GM21528 (cell line): Measurements from ENCODE around the gene OR4F6.

Experiments used
- ATAC-seq: cut with Tn5 transposase; IDR thresholded peaks from one replicate; pipeline ENCODE4 v1.9.1; 2021; ENCODE audit warnings: mild to moderate bottlenecking, moderate library complexity; ENCODE audit not compliant: unreplicated experiment, low FRiP score

The OR4F6 gene

GRCh38 chr15:101804375-101804774 lies 1.1 kb downstream of the OR4F6 start:
- no peak for ATAC-seq

DNA sequence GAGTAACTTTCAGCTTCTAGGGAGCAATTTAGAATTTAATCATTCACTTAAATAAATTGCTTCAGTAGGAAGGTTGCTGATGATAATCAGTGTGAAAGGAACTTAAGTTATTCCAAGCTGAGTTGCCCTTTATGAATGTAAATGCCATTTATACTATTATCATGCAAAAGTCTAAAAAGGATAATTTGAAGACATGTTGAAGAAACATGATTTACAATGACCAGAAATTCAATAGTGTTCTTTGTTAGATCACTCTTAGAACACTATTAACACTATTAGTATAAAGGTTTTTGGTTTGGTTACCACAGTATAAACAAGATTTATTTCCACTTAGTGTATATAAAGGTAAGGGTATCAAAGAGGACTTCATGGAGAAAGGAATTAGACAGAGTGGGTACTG lies 1.6 kb downstream of the OR4F6 start:
- no peak for ATAC-seq

DNA sequence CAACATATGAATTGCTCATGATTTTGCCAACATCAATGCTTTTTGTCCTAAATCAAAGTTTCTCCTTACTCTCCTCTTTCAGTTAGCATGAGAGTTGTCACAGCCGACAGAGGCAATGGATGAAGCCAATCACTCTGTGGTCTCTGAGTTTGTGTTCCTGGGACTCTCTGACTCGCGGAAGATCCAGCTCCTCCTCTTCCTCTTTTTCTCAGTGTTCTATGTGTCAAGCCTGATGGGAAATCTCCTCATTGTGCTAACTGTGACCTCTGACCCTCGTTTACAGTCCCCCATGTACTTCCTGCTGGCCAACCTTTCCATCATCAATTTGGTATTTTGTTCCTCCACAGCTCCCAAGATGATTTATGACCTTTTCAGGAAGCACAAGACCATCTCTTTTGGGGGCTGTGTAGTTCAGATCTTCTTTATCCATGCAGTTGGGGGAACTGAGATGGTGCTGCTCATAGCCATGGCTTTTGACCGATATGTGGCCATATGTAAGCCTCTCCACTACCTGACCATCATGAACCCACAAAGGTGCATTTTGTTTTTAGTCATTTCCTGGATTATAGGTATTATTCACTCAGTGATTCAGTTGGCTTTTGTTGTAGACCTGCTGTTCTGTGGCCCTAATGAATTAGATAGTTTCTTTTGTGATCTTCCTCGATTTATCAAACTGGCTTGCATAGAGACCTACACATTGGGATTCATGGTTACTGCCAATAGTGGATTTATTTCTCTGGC lies 2.5 kb downstream of the OR4F6 start:
- ATAC-seq: no peak

DNA sequence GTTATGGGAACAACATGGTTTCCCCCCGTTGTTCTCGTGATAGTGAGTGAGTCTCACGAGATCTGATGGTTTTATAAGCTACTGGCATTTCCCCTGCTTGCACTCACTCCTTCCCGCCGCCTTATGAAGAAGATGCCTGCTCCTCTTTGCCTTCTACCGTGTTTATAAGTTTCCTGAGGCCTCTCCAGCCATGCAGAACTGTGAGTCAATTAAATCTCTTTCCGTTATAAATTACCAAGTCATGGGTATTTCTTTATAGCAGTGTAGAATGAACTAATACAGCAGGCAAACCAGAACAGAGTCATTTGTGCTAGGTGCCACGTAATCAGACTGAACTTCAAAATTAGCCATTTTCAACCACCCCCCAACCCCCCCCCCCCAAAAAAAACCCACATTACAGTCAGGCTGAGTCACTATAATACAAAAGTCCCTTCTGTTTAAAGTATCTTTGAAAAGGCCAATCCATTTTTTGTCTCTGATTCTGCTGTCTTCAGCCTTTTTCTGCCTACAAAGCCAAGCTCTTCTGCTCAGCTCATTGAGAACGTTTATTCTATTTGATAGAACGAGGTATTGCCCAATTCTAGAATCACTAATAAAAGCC lies 4.1 kb downstream of the OR4F6 start:
- ATAC-seq: no peak

DNA sequence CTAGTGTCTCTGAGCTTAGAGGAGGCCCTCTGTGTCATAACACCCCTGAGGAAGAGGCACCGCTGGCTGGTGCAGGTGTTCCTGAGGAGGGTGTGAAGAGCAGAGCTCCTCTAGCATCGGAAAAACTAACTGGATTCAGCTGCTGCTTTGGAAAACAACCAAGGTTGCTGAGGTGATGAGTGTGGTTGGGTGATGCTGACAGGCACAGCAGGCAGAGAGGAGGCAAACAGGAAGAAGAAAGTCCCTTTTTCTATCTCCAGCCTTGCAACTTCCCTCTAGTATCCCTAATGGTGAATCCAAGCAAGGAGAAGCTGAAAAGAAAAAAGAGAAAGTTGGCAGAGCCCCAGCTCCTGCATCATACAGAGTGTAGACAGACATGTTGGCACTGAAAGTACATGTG lies 4.9 kb downstream of the OR4F6 start:
- ATAC-seq: no peak

GRCh38 chr15:101810456-101810855 lies 7.1 kb downstream of the OR4F6 start:
- ATAC-seq: no peak

- no peak for ATAC-seq
These were observed 7.6 kb downstream of the OR4F6 start for GRCh38 chr15:101810876-101811275.

DNA sequence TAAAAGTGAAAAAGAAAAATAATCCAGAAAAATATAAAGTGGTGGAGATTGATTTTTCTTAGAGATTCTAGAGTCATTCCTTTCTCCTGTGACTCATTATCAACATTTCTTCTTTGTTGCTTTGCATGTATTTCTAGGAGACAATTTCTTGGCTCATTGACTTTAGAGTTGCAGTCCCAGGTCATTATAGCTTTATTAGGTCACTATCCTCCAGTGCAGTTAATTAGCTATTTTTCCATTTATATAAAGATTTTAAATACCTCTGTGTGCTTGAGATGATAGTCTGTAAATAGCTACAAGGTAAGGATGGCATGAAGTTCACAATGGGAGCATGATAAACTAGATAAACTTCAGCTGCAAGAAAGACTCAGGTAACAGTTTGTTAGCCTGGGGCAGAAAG lies 8.6 kb downstream of the OR4F6 start, which contains the start of gene OR4F15:
OR4F15 (plus strand) TSS at position 301 of the 400 bp plus-strand sequence. CDS start 5,985 bp downstream, outside the sequence.
- ATAC-seq: no peak

DNA sequence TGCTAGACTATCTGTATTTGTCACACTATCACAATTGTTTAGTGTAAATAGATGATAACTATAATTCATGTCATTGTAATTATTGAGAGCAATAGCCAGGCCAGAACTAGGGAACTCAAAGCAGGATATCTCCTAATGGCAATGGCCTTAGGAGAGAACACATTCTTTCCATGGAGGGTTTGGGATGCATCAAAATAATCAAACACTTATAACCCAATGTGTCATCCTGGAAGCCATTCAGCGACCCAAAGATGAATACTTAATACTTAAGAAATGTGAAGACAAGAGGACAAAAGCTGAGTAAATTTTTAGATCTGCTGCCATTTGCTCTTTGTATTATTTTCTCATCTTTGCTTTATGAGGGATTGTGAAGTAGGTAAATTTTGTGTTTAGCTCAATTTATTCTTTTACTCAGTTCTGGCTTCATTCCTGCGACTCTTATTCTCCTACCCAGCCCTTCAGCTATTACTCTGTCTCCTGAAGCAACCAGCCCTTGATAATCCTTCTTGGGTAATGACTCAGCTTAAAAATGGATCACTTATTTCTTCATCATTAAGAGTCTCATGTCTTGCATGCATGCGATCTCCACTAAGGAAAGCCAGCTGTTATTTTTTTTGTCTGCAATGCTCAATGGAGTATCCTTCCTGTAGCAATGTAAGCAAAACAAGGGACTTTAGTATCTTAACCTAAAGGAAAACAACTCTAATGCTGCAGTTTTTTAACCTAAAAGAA lies 10.7 kb downstream of the OR4F6 start:
- ATAC-seq: no peak

DNA sequence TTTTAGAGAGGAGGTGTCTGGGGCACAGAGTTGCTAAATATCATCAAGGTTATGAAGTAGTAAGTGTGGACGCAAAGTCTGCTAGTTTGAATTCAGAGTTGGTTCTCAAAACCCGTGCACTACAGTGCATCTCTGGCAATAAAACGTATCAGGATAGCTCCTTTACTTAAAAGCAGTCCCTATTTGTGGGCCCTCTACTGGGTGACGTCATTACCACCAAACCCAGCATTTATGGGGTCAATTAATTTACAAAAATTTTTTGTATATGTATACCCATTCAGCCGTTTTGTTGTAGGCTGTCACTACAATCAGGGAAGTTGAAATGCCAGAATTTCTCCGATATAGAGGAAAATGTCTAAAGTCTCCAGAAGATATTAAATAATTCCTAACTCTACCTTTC lies 17.5 kb downstream of the OR4F6 start:
- ATAC-seq: no peak

DNA sequence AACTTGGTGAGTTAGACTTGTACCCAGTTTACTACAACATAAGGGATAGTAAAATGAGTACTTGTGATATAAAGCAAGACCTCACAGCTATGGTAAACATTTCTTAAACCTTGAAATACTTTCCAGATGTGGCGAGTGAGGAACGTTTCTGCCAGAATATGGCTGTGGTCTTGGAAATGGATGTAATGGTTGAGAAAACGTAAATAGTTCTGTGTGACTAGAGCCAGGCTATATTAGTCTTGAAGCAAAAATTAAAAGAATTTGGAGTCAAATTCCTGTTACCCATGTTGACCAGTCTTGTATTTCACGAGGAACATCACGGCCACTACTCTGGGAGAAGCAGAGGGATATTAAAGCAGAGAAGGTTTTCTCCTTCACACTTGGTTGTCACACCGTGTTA lies 23.9 kb downstream of the OR4F6 start:
- no peak for ATAC-seq

GRCh38 chr15:101828774-101829173 lies 25.5 kb downstream of the OR4F6 start:
- ATAC-seq: no peak

DNA sequence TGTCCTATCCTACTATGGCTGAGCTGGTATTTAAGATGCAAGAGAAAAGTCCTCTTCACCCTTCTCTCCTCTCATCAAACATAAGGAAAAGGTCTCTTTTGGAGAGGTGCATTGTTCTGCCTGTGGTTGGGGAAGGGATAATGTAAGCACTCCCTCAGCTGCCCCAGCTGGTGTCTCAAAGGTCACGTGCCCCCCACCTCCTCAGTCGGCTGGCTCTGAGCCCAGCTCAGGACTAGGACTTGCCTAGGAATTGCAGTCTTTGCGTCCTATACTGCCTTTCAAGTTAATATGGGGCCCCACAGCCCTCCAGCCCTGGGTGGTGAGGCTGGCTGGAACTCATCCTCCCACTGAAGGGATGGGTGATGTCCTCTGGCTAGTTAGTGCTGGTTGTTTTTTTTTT lies 38.3 kb downstream of the OR4F6 start:
- no peak for ATAC-seq

DNA sequence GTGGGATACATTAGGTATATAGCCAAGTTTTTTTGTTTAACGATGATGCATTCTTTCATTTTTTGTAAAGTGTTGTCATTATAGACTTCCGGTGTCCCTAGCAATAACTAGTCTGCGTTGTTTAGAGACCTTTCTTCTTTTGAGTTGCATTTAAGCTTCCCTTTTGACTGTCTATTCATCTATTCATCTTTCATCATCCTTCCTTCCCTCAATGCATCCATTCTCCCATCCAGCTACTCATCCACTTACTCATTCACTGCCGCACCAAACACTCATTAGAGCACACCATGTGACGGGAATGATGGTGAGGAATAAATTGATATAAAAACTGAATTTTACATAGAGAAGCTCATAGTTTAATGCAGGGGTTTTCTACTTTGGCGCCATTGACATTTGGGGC lies 41.6 kb downstream of the OR4F6 start:
- no peak for ATAC-seq

GRCh38 chr15:101852356-101852755 lies 49.0 kb downstream of the OR4F6 start:
- ATAC-seq: no peak
